Colonic mucosa (tissue), 4 donors: Measurements from ENCODE around the gene XXYLT1. TPM values are rescaled to one million over a fixed set of nuclear protein-coding genes. Genes with fewer than 3 reads are reported as not detected.
"Not testable (repeated sequence)": the region's sequence is repeated elsewhere in the genome, so short reads cannot be mapped to it uniquely, and the experiment has no call there.

Source experiments
- DNase-seq: peaks from one replicate; pipeline ENCODE4 v3.0.0-alpha.2; 2020
- H3K27ac ChIP-seq: fragments of 200-600 bp; one replicate; pipeline ENCODE4 v1.8.0; 2021
- H3K27me3 ChIP-seq: fragments of 200-600 bp; one replicate; pipeline ENCODE4 v1.8.0; 2021
- H3K36me3 ChIP-seq: fragments of 200-600 bp; one replicate; pipeline ENCODE4 v1.8.0; 2021
- H3K4me1 ChIP-seq: fragments of 200-600 bp; one replicate; pipeline ENCODE4 v1.8.0; 2021; ENCODE audit warnings: mild to moderate bottlenecking
- H3K4me3 ChIP-seq: fragments of 200-600 bp; one replicate; pipeline ENCODE4 v1.8.0; 2021
- H3K9ac ChIP-seq, 2 donors: one replicate each; pipeline ENCODE4 v1.7.0; 2013; ENCODE audit warnings: control low read depth in 2 of 2, low read depth in 2 of 2, low read length in 2 of 2
- H3K9me3 ChIP-seq: fragments of 200-600 bp; one replicate; pipeline ENCODE4 v1.8.0; 2021
- intact Hi-C: fragments of 100-400 bp; cut with DNase I; formaldehyde crosslinking; loops from one replicate; pipeline ENCODE4 v1.14.1; 2022
- total RNA-seq, 2 donors: library from RNA; stranded (reverse); fragmentation: NEBNext Ultra II Directional in 1 of 2; extraction: Animal tissue kit (Norgen Biotek cat#: 25700) in 1 of 2; gene quantifications; one replicate each; pipeline ENCODE4 v1.2.1, GENCODE V29; 2021
- TF ChIP-seq, protein P1 (sequence below): fragments of 200-600 bp; IDR thresholded peaks from one replicate; pipeline ENCODE4 v1.8.0; 2022; ENCODE audit warnings: antibody characterized with exemption, mild to moderate bottlenecking
- donor health status: healthy.
- donor health status: DM: no; HTN: no; CAD: no.
- donor health status: DM: no; HTN: no; CAD: no.

The XXYLT1 gene
- total RNA-seq, 2 donors from 2014 or later: 8.3 to 10.9 TPM

- H3K4me3 ChIP-seq: no peak overlapping the region
- no peak overlapping the region for H3K27ac ChIP-seq
- H3K27me3 ChIP-seq: no peaks in the 10 kb centered on the region
- no peak overlapping the region for H3K9ac ChIP-seq
- intact Hi-C loops: no loop called here
- no peak for DNase-seq
- no peaks in the 10 kb centered on the region for H3K36me3 ChIP-seq
- no peaks in the 10 kb centered on the region for H3K9me3 ChIP-seq
- no peaks in the 10 kb centered on the region for H3K4me1 ChIP-seq
- TF ChIP-seq, protein P1, sequence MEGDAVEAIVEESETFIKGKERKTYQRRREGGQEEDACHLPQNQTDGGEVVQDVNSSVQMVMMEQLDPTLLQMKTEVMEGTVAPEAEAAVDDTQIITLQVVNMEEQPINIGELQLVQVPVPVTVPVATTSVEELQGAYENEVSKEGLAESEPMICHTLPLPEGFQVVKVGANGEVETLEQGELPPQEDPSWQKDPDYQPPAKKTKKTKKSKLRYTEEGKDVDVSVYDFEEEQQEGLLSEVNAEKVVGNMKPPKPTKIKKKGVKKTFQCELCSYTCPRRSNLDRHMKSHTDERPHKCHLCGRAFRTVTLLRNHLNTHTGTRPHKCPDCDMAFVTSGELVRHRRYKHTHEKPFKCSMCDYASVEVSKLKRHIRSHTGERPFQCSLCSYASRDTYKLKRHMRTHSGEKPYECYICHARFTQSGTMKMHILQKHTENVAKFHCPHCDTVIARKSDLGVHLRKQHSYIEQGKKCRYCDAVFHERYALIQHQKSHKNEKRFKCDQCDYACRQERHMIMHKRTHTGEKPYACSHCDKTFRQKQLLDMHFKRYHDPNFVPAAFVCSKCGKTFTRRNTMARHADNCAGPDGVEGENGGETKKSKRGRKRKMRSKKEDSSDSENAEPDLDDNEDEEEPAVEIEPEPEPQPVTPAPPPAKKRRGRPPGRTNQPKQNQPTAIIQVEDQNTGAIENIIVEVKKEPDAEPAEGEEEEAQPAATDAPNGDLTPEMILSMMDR: no peak
Observed at GRCh38 chr3:195189821-195190220, 81.1 kb downstream of the XXYLT1 start.

- H3K9me3 ChIP-seq: no peaks in the 10 kb centered on the region
- no peak for DNase-seq
- no peak overlapping the region for H3K4me3 ChIP-seq
- H3K27ac ChIP-seq: no peak overlapping the region
- TF ChIP-seq, protein P1: no peak
- intact Hi-C loops: no loop called here
- H3K9ac ChIP-seq: no peak overlapping the region
- H3K36me3 ChIP-seq: no peaks in the 10 kb centered on the region
- no peaks in the 10 kb centered on the region for H3K27me3 ChIP-seq
- H3K4me1 ChIP-seq: no peaks in the 10 kb centered on the region
Observed at GRCh38 chr3:195188426-195188927, 82.5 kb downstream of the XXYLT1 start.

DNA sequence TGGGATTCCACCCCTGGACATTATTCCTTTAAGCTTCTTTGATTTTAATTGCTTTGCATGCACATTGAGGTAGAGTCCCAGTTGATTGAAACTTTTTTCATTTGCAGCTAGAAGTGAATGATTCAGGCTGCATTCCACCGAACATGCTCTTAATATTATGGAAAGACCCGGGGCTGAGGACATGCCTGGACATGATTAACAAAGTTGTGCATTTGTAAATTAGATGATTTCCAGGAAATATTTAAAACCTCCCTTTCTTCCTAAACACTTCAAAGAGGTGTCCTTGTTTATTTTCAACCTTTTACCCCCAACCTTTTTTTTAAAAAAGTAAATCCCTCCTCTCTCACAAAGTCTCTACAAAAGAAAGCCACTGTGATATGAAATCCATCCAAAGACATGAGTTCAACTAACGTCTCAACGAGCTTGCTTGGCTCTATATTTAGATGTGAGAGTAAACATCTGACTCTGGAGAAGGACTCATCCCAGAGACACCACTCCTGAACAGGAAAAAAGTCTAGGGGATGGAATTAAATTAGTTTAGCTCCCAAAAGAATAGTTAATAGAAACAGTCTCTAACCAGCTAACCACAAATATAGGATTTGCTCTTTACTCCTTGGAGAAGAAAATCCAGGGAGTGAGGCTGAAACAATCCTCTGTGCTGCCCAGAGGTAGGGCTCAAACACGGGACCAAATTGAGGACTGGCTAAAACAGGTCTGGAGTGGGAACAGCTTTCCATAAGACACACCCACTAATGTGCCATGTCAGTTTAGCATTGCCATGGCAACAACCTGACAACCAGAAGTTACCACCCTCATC is 83.1 kb downstream of the XXYLT1 start:
- no peaks in the 10 kb centered on the region for H3K36me3 ChIP-seq
- no peak overlapping the region for H3K27ac ChIP-seq
- no peaks in the 10 kb centered on the region for H3K9me3 ChIP-seq
- no peak for DNase-seq
- intact Hi-C loops: no loop called here
- H3K4me1 ChIP-seq: no peaks in the 10 kb centered on the region
- H3K9ac ChIP-seq: no peak overlapping the region
- TF ChIP-seq, protein P1: no peak
- no peak overlapping the region for H3K4me3 ChIP-seq
- H3K27me3 ChIP-seq: no peaks in the 10 kb centered on the region

- H3K9me3 ChIP-seq, H3K9ac ChIP-seq, intact Hi-C loops, DNase-seq, H3K4me1 ChIP-seq, H3K4me3 ChIP-seq, H3K27me3 ChIP-seq, H3K27ac ChIP-seq, H3K36me3 ChIP-seq: not testable (repeated sequence)
Observed at GRCh38 chr3:195186710-195187047, 84.3 kb downstream of the XXYLT1 start.

- Histone ChIP-seq H3K9ac (no peak overlapping the region), H3K36me3 (no peaks in the 10 kb centered on the region), H3K9me3 (no peaks in the 10 kb centered on the region), H3K4me3 (no peak overlapping the region), H3K27me3 (no peaks in the 10 kb centered on the region), H3K4me1 (no peaks in the 10 kb centered on the region), H3K27ac (no peak overlapping the region)
- DNase-seq: no peak
- TF ChIP-seq, protein P1: no peak
- intact Hi-C loops: no loop called here
Observed at GRCh38 chr3:195186041-195186709, 84.8 kb downstream of the XXYLT1 start.

DNA sequence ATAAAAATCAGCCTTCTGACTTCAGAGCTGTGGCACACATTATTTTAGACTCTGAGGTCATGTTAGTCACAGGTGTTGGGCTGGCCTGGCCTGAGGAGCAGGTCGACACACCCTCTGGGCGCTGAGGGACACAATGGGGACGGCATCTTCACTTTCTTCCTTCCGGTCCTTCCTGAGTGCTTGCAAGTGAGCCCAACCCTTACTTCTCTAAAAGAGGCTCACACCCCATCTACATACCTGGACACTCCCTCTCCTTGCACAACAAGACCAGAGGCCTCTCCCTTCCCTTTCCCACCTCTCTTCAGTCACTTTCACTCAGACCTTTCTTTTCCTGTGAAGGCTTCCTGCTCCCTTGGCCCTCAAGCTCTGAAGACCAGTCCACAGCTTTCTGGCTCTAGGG is 85.4 kb downstream of the XXYLT1 start:
- no peak for DNase-seq
- no peaks in the 10 kb centered on the region for H3K4me1 ChIP-seq
- H3K27ac ChIP-seq: no peak overlapping the region
- no peaks in the 10 kb centered on the region for H3K27me3 ChIP-seq
- H3K36me3 ChIP-seq: no peaks in the 10 kb centered on the region
- H3K9me3 ChIP-seq: no peaks in the 10 kb centered on the region
- intact Hi-C loops: no loop called here
- no peak overlapping the region for H3K4me3 ChIP-seq
- H3K9ac ChIP-seq: no peak overlapping the region
- TF ChIP-seq, protein P1: no peak
